SH-SY5Y (cell line): ENCODE results near the gene ATP2C1.

Experiments
- GATA2 ChIP-seq: IDR thresholded peaks from 2 replicates; pipeline ENCODE4 v1.6.1; 2011; ENCODE audit warnings: mild to moderate bottlenecking, low read depth, low read length
- GATA3 ChIP-seq: IDR thresholded peaks from 2 replicates; pipeline ENCODE4 v1.6.1; 2011; ENCODE audit warnings: low read depth, mild to moderate bottlenecking, low read length, moderate library complexity

DNA sequence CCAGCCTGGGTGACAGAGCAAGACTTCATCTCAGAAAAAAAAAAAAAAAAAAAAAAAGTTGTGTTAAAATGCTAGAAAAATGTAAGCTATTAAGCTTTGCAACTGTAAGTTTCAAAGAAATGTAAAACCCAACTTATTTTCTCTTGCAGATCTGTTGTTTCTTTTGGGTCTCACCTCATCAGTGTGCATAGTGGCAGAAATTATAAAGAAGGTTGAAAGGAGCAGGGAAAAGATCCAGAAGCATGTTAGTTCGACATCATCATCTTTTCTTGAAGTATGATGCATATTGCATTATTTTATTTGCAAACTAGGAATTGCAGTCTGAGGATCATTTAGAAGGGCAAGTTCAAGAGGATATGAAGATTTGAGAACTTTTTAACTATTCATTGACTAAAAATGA is 107.2 kb downstream of the ATP2C1 start:
- TF ChIP-seq GATA2 (no peak), GATA3 (no peak)
